Fibroblast of lung (primary cell): Measurements from ENCODE around the gene SLC44A1. TPM values are rescaled to one million over a fixed set of nuclear protein-coding genes. Genes with fewer than 3 reads are reported as not detected.

ENCODE experiments used
- DNase-seq, 2 donors: peaks; one replicate each; pipeline versions ENCODE4 v3.0.0 to v3.0.0-alpha.2; 2010; ENCODE audit warnings: low read depth in 2 of 2
- H2AFZ ChIP-seq: 2 replicates; pipeline ENCODE4 v1.5.1; 2012; ENCODE audit warnings: low read length, control low read depth, inconsistent platforms
- H3K27ac ChIP-seq: 2 replicates; pipeline ENCODE4 v1.5.1; 2011; ENCODE audit warnings: low read length, control low read depth; ENCODE audit not compliant: insufficient read depth
- H3K27me3 ChIP-seq: 2 replicates; pipeline ENCODE4 v1.5.1; 2011; ENCODE audit warnings: mild to moderate bottlenecking, low read length; ENCODE audit not compliant: control insufficient read depth, insufficient read depth
- H3K36me3 ChIP-seq: 2 replicates; pipeline ENCODE4 v1.5.1; 2011; ENCODE audit warnings: low read length; ENCODE audit not compliant: control insufficient read depth, insufficient read depth
- H3K4me1 ChIP-seq: 2 replicates; pipeline ENCODE4 v1.5.1; 2011; ENCODE audit warnings: low read length; ENCODE audit not compliant: control insufficient read depth, insufficient read depth; ENCODE audit errors: extremely low read depth
- H3K4me2 ChIP-seq: 2 replicates; pipeline ENCODE4 v1.5.1; 2011; ENCODE audit warnings: low read length, control low read depth; ENCODE audit not compliant: insufficient read depth; ENCODE audit errors: extremely low read depth
- H3K4me3 ChIP-seq, 4 experiments: fragments of 200-600 bp in 1 of 4; sonication (generic) in 1 of 4; replicated peaks in 1 of 4; 2 replicates each; pipeline ENCODE4 v1.5.1; 2011 to 2016; ENCODE audit warnings: low read length in 4 of 4, low read depth in 3 of 4, mild to moderate bottlenecking in 3 of 4, control low read depth in 2 of 4, inconsistent platforms in 1 of 4, mixed read lengths in 1 of 4; ENCODE audit not compliant: insufficient read depth in 1 of 4; ENCODE audit errors: control extremely low read depth in 1 of 4
- H3K79me2 ChIP-seq: 2 replicates; pipeline ENCODE4 v1.5.1; 2012; ENCODE audit warnings: mild to moderate bottlenecking, low read length, inconsistent platforms; ENCODE audit not compliant: control insufficient read depth, insufficient read depth
- H3K9ac ChIP-seq: 2 replicates; pipeline ENCODE4 v1.5.1; 2011; ENCODE audit warnings: mild to moderate bottlenecking, low read length, control low read depth; ENCODE audit not compliant: insufficient read depth
- H3K9me3 ChIP-seq: 2 replicates; pipeline ENCODE4 v1.5.1; 2012; ENCODE audit warnings: low read depth, low read length; ENCODE audit not compliant: control insufficient read depth, insufficient read depth
- H4K20me1 ChIP-seq: 2 replicates; pipeline ENCODE4 v1.5.1; 2011; ENCODE audit warnings: low read length; ENCODE audit not compliant: control insufficient read depth, insufficient read depth; ENCODE audit errors: extremely low read depth
- EZH2 ChIP-seq: IDR thresholded peaks from 2 replicates; pipeline ENCODE4 v1.5.1; 2012; ENCODE audit warnings: low read length, control low read depth, mild to moderate bottlenecking; ENCODE audit errors: missing control alignments
- polyA plus RNA-seq, 2 donors: library from polyadenylated mRNA; depleted of rRNA in 1 of 2; stranded (reverse) in 1 of 2; unstranded in 1 of 2; fragments of >200 nt; gene quantifications; 2 replicates each; pipeline ENCODE4 v1.2.1, GENCODE V29; 2011 to 2012; ENCODE audit warnings: missing spikeins in 1 of 2
- total RNA-seq: library from RNA; depleted of rRNA; stranded (reverse); fragments of >200 nt; gene quantifications from 2 replicates; pipeline ENCODE4 v1.2.1, GENCODE V29; 2014
- TF ChIP-seq, protein P1 (sequence below), 2 donors: IDR thresholded peaks in 1 of 2; conservative IDR thresholded peaks in 1 of 2; 1 replicate in 1 of 2; 2 replicates in 1 of 2; pipeline ENCODE4 v1.5.1; 2011 to 2012; ENCODE audit warnings: low read length in 2 of 2, control low read depth in 1 of 2, inconsistent platforms in 1 of 2, low read depth in 1 of 2, mild to moderate bottlenecking in 1 of 2

Gene SLC44A1
- total and polyA plus RNA-seq, 2 donors (not counting 1 experiment from before 2014, with no cell fraction given): 35.9 to 54.2 TPM

DNA sequence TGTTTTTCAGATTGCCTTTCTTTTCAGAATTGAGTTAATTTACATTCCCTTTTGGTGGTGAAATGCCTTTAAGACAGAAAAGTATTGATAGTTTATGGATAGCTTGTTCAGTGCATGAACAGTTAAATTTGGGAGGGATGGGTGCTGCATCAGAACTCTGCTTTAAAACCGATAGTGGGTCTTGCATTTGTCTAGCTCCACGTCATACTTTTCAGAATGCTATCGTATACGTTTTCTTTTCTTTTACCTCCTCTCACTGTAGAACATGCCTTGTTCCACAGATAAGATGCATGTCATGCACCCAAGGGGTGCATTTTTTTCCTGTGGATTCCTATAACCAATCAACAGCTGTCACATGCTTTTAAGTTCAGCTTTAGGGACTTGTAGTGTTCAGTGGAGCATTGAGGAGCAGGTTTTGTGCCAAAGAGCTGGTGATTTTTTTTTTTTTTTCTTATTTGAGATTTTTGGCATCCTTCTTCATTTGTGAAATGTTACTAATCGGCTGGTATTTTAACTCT is 2.3 kb downstream of the SLC44A1 start:
- TF ChIP-seq EZH2: no peak
- TF ChIP-seq, protein P1, sequence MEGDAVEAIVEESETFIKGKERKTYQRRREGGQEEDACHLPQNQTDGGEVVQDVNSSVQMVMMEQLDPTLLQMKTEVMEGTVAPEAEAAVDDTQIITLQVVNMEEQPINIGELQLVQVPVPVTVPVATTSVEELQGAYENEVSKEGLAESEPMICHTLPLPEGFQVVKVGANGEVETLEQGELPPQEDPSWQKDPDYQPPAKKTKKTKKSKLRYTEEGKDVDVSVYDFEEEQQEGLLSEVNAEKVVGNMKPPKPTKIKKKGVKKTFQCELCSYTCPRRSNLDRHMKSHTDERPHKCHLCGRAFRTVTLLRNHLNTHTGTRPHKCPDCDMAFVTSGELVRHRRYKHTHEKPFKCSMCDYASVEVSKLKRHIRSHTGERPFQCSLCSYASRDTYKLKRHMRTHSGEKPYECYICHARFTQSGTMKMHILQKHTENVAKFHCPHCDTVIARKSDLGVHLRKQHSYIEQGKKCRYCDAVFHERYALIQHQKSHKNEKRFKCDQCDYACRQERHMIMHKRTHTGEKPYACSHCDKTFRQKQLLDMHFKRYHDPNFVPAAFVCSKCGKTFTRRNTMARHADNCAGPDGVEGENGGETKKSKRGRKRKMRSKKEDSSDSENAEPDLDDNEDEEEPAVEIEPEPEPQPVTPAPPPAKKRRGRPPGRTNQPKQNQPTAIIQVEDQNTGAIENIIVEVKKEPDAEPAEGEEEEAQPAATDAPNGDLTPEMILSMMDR (conservative IDR thresholded peaks at IDR 0.05 in 1 of 2, IDR thresholded peaks at IDR 0.05 in 1 of 2; ENCODE audit: low read depth in 1 of 2, low read length in 2 of 2): no peak
- Histone ChIP-seq H3K27me3 (no peaks in the 10 kb centered on the region), H3K4me2 (peak overlapping the region; percentile 51), H4K20me1 (no peaks in the 10 kb centered on the region), H3K79me2 (peaks cover 1% of the 10 kb centered on the region), H3K36me3 (no peaks in the 10 kb centered on the region), H3K4me1 (no peaks in the 10 kb centered on the region), H3K9me3 (no peaks in the 10 kb centered on the region), H3K4me3 (peak overlapping the region; percentile 7 to 78 (median 42)), H3K27ac (no peak overlapping the region), H3K9ac (no peak overlapping the region), H2AFZ (no peak overlapping the region)
- DNase-seq: peak in 1 of 2 donors; percentile 24

DNA sequence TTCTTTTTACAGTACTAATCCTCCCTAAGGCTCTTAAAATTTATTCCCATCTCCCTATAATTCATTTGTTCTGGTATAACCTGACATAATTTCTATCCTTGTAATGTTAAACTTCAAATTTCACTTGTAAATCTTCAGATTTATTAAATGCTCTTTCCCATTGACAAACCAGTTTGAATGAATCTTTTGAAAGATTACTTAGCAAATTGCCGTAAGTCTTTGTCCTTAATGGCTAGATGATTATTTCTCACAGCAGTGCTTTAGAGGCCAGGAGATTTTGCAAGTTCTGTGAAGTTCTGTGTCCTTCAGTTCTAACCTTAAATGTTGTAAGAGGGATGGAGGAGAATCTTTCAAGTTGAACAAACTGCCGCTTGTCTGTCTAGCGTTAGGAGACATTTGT is 4.2 kb downstream of the SLC44A1 start:
- Histone ChIP-seq H4K20me1 (no peaks in the 10 kb centered on the region), H3K27ac (no peak overlapping the region), H3K27me3 (no peaks in the 10 kb centered on the region), H3K4me3 (no peak overlapping the region), H3K36me3 (no peaks in the 10 kb centered on the region), H3K4me1 (no peaks in the 10 kb centered on the region), H3K4me2 (no peak overlapping the region), H3K9ac (no peak overlapping the region), H2AFZ (no peak overlapping the region), H3K79me2 (peaks cover 3% of the 10 kb centered on the region), H3K9me3 (no peaks in the 10 kb centered on the region)
- TF ChIP-seq, protein P1 (conservative IDR thresholded peaks at IDR 0.05 in 1 of 2, IDR thresholded peaks at IDR 0.05 in 1 of 2; ENCODE audit: low read depth in 1 of 2, low read length in 2 of 2): no peak
- TF ChIP-seq EZH2: no peak
- no peak for DNase-seq

DNA sequence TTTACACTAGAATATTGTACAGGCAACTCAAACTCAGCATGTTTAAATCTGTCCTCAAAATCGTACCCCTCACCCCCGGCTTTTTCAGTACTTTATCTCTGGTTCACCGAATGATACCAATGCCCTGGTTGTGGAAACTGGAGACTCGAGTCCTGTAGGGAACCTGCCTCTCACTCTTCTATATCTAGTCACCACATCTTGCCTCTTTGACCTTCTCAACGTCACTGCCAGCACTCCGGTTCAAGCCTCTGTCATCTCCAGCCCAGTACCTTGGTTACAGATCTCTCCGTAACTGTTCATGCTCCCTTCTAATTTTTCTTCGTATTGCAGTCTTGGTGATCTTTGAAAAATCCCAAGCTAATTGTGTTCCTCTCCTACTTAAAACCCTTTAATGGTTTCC is 6.7 kb downstream of the SLC44A1 start:
- DNase-seq: no peak
- no peaks in the 10 kb centered on the region for H3K27me3 ChIP-seq

More for the DNA sequence above, 6.7 kb downstream of the SLC44A1 start:
- H3K79me2 ChIP-seq: peaks cover 3% of the 10 kb centered on the region
- H2AFZ ChIP-seq: no peak overlapping the region
- H3K27ac ChIP-seq: no peak overlapping the region
- H3K36me3 ChIP-seq: no peaks in the 10 kb centered on the region
- H3K4me3 ChIP-seq: no peak overlapping the region
- H4K20me1 ChIP-seq: no peaks in the 10 kb centered on the region
- no peaks in the 10 kb centered on the region for H3K4me1 ChIP-seq
- TF ChIP-seq, protein P1 (conservative IDR thresholded peaks at IDR 0.05 in 1 of 2, IDR thresholded peaks at IDR 0.05 in 1 of 2; ENCODE audit: low read depth in 1 of 2, low read length in 2 of 2): no peak
- TF ChIP-seq EZH2: no peak
- H3K9me3 ChIP-seq: no peaks in the 10 kb centered on the region
- H3K4me2 ChIP-seq: no peak overlapping the region
- no peak overlapping the region for H3K9ac ChIP-seq
